Neuronal stem cell (in vitro differentiated cells): ENCODE results near the gene TPT1.

ENCODE experiments used
- DNase-seq: peaks from one replicate; pipeline ENCODE4 v3.0.0-alpha.2; 2013; ENCODE audit warnings: low spot score
- H2AFZ ChIP-seq: one replicate; pipeline ENCODE4 v1.6.1; 2013; ENCODE audit warnings: mild to moderate bottlenecking, low read length, inconsistent platforms
- H2AK5ac ChIP-seq: 2 replicates; pipeline ENCODE4 v1.6.1; 2013; ENCODE audit warnings: low read depth, mild to moderate bottlenecking, inconsistent platforms, low read length, moderate library complexity, mixed read lengths
- H2BK120ac ChIP-seq: 2 replicates; pipeline ENCODE4 v1.6.1; 2013; ENCODE audit warnings: low read depth, mild to moderate bottlenecking, inconsistent platforms, low read length, moderate library complexity, mixed read lengths
- H2BK12ac ChIP-seq: one replicate; pipeline ENCODE4 v1.6.1; 2013; ENCODE audit warnings: low read length, inconsistent platforms
- H2BK15ac ChIP-seq: 2 replicates; pipeline ENCODE4 v1.6.1; 2013; ENCODE audit warnings: mild to moderate bottlenecking, low read length, inconsistent platforms, mixed read lengths
- H2BK5ac ChIP-seq: one replicate; pipeline ENCODE4 v1.6.1; 2013; ENCODE audit warnings: inconsistent platforms, mild to moderate bottlenecking, low read length, moderate library complexity
- H3K14ac ChIP-seq: one replicate; pipeline ENCODE4 v1.6.1; 2013; ENCODE audit warnings: low read length, inconsistent platforms
- H3K18ac ChIP-seq: 2 replicates; pipeline ENCODE4 v1.6.1; 2013; ENCODE audit warnings: low read length, inconsistent platforms
- H3K23ac ChIP-seq: 2 replicates; pipeline ENCODE4 v1.6.1; 2013; ENCODE audit warnings: low read depth, mild to moderate bottlenecking, mixed read lengths, low read length, inconsistent platforms; ENCODE audit not compliant: poor library complexity
- H3K27ac ChIP-seq: replicated peaks from 3 replicates; pipeline ENCODE4 v1.5.1; 2013; ENCODE audit warnings: low read length, inconsistent platforms
- H3K27me3 ChIP-seq, 3 experiments: 2 replicates each; pipeline ENCODE4 v1.6.1; 2013; ENCODE audit warnings: low read length in 3 of 3, mild to moderate bottlenecking in 2 of 3, inconsistent platforms in 1 of 3, low read depth in 1 of 3, mixed read lengths in 1 of 3, moderate library complexity in 1 of 3; ENCODE audit not compliant: control insufficient read depth in 3 of 3, insufficient read depth in 3 of 3
- H3K36me3 ChIP-seq, 2 donors: replicated peaks in 1 of 2; 2 replicates each; pipeline ENCODE4 v1.6.1; 2013; ENCODE audit warnings: low read length in 2 of 2; ENCODE audit not compliant: control insufficient read depth in 2 of 2, insufficient read depth in 2 of 2
- H3K4ac ChIP-seq: 2 replicates; pipeline ENCODE4 v1.6.1; 2013; ENCODE audit warnings: inconsistent platforms, mild to moderate bottlenecking, low read length, moderate library complexity
- H3K4me1 ChIP-seq, 2 donors: 1 replicate in 1 of 2; 2 replicates in 1 of 2; pipeline ENCODE4 v1.6.1; 2013; ENCODE audit warnings: low read length in 2 of 2, low read depth in 1 of 2; ENCODE audit not compliant: control insufficient read depth in 2 of 2, insufficient read depth in 1 of 2
- H3K4me2 ChIP-seq: one replicate; pipeline ENCODE4 v1.6.1; 2013; ENCODE audit warnings: mild to moderate bottlenecking, low read length, inconsistent platforms; ENCODE audit not compliant: insufficient read depth, poor library complexity, severe bottlenecking
- H3K4me3 ChIP-seq, 2 donors: 2 replicates each; pipeline ENCODE4 v1.5.1; 2013; ENCODE audit warnings: low read length in 2 of 2, mild to moderate bottlenecking in 2 of 2, inconsistent platforms in 1 of 2, moderate library complexity in 1 of 2
- H3K79me1 ChIP-seq: one replicate; pipeline ENCODE4 v1.6.1; 2013; ENCODE audit warnings: low read depth, mild to moderate bottlenecking, inconsistent platforms, low read length, moderate library complexity
- H3K9ac ChIP-seq: one replicate; pipeline ENCODE4 v1.6.1; 2013; ENCODE audit warnings: mild to moderate bottlenecking, low read depth, low read length, inconsistent platforms; ENCODE audit not compliant: poor library complexity
- H3K9me3 ChIP-seq, 2 donors: replicated peaks in 1 of 2; 2 replicates each; pipeline versions ENCODE3 to v1.6.1; 2013; ENCODE audit warnings: low read length in 2 of 2, mild to moderate bottlenecking in 2 of 2, inconsistent platforms in 1 of 2, low read depth in 1 of 2, mixed read lengths in 1 of 2, moderate library complexity in 1 of 2; ENCODE audit not compliant: control insufficient read depth in 2 of 2, insufficient read depth in 1 of 2
- H4K8ac ChIP-seq: one replicate; pipeline ENCODE4 v1.6.1; 2013; ENCODE audit warnings: low read depth, mild to moderate bottlenecking, inconsistent platforms, low read length, moderate library complexity
- H4K91ac ChIP-seq: one replicate; pipeline ENCODE4 v1.6.1; 2013; ENCODE audit warnings: low read length, low read depth, mild to moderate bottlenecking, inconsistent platforms; ENCODE audit not compliant: poor library complexity
- WGBS, 2 donors: extraction: QIAGEN DNeasy Blood & Tissue Kit; methylation state at CpG; one replicate each; pipeline ENCODE4 v1.1.7; 2013; ENCODE audit warnings: missing lambda C conversion rate in 2 of 2, mixed read lengths in 1 of 2; ENCODE audit not compliant: insufficient read length in 2 of 2, insufficient replicate concordance in 1 of 2; ENCODE audit errors: extremely low coverage in 2 of 2; 5-methylcytosine and 5-hydroxymethylcytosine counted together

The TPT1 gene

GRCh38 chr13:45320876-45321629 lies 19.9 kb downstream of the TPT1 start:
- no peak for DNase-seq
- WGBS, 2 donors: no CpG with 5 or more reads among the region's 4 CpGs

GRCh38 chr13:45316996-45317395 lies 24.0 kb downstream of the TPT1 start:
- Histone ChIP-seq H3K23ac (no peak overlapping the region), H2BK5ac (no peak overlapping the region), H2BK120ac (no peak overlapping the region), H2AK5ac (no peak overlapping the region), H3K14ac (no peak overlapping the region), H3K27ac (no peak overlapping the region), H2BK12ac (no peak overlapping the region), H3K79me1 (no peaks in the 10 kb centered on the region), H3K18ac (no peak overlapping the region), H3K36me3 (peaks cover 0 to 1% of the 10 kb centered on the region in 2 donors), H3K9me3 (no peaks in the 10 kb centered on the region), H4K8ac (no peak overlapping the region), H3K4me1 (no peaks in the 10 kb centered on the region), H3K9ac (no peak overlapping the region), H3K4me3 (no peak overlapping the region), H4K91ac (no peak overlapping the region), H3K4ac (no peak overlapping the region), H3K4me2 (no peak overlapping the region), H2AFZ (no peak overlapping the region), H3K27me3 (no peaks in the 10 kb centered on the region), H2BK15ac (no peak overlapping the region)
- no CpG with 5 or more reads among the region's 5 CpGs for WGBS, 2 donors
- DNase-seq: no peak

More at GRCh38 chr13:45320876-45321629, 19.9 kb downstream of the TPT1 start:
- peaks cover 0 to 1% of the 10 kb centered on the region in 2 donors for H3K36me3 ChIP-seq
- no peak overlapping the region for H3K27ac ChIP-seq
- no peak overlapping the region for H3K4me3 ChIP-seq
- H3K27me3 ChIP-seq: no peaks in the 10 kb centered on the region
- H4K91ac ChIP-seq: no peak overlapping the region
- H3K18ac ChIP-seq: no peak overlapping the region
- H2BK5ac ChIP-seq: no peak overlapping the region
- no peak overlapping the region for H2AK5ac ChIP-seq
- H3K9ac ChIP-seq: no peak overlapping the region
- no peak overlapping the region for H3K4me2 ChIP-seq
- no peaks in the 10 kb centered on the region for H3K4me1 ChIP-seq
- H3K9me3 ChIP-seq: no peaks in the 10 kb centered on the region
- no peak overlapping the region for H3K23ac ChIP-seq
- no peak overlapping the region for H2BK12ac ChIP-seq
- H2AFZ ChIP-seq: no peak overlapping the region
- no peak overlapping the region for H3K14ac ChIP-seq
- no peak overlapping the region for H4K8ac ChIP-seq
- H2BK120ac ChIP-seq: no peak overlapping the region
- no peaks in the 10 kb centered on the region for H3K79me1 ChIP-seq
- no peak overlapping the region for H2BK15ac ChIP-seq
- no peak overlapping the region for H3K4ac ChIP-seq

GRCh38 chr13:45316338-45316737 lies 24.6 kb downstream of the TPT1 start:
- H2BK120ac ChIP-seq: no peak overlapping the region
- no peak overlapping the region for H4K91ac ChIP-seq
- H2AFZ ChIP-seq: peak overlapping the region; percentile 24
- H2BK5ac ChIP-seq: no peak overlapping the region
- no peaks in the 10 kb centered on the region for H3K4me1 ChIP-seq
- H3K4me3 ChIP-seq: no peak overlapping the region
- no peak overlapping the region for H3K4ac ChIP-seq
- no peaks in the 10 kb centered on the region for H3K27me3 ChIP-seq
- H3K9ac ChIP-seq: no peak overlapping the region
- no peaks in the 10 kb centered on the region for H3K79me1 ChIP-seq
- no peak overlapping the region for H3K27ac ChIP-seq
- H3K4me2 ChIP-seq: no peak overlapping the region
- WGBS, 2 donors: no CpG with 5 or more reads among the region's 6 CpGs
- no peak overlapping the region for H3K23ac ChIP-seq
- H3K14ac ChIP-seq: no peak overlapping the region
- peak overlapping the region; percentile 72 for H4K8ac ChIP-seq
- H2AK5ac ChIP-seq: peak overlapping the region; percentile 52
- H2BK12ac ChIP-seq: no peak overlapping the region
- H3K9me3 ChIP-seq: no peaks in the 10 kb centered on the region
- no peak for DNase-seq
- peaks cover 0 to 1% of the 10 kb centered on the region in 2 donors for H3K36me3 ChIP-seq
- no peak overlapping the region for H2BK15ac ChIP-seq
- H3K18ac ChIP-seq: no peak overlapping the region

- Histone ChIP-seq H3K79me1 (no peaks in the 10 kb centered on the region), H3K4me2 (no peak overlapping the region), H4K91ac (no peak overlapping the region), H3K27ac (no peak overlapping the region), H4K8ac (no peak overlapping the region), H3K27me3 (no peaks in the 10 kb centered on the region), H3K4me3 (no peak overlapping the region), H2BK5ac (no peak overlapping the region), H3K4ac (no peak overlapping the region), H3K4me1 (peaks cover 0 to 2% of the 10 kb centered on the region in 2 donors), H3K14ac (no peak overlapping the region), H2AK5ac (no peak overlapping the region), H3K9me3 (no peaks in the 10 kb centered on the region), H3K36me3 (no peaks in the 10 kb centered on the region), H2BK120ac (no peak overlapping the region), H3K18ac (peak overlapping the region; percentile 48), H2BK12ac (no peak overlapping the region), H3K9ac (no peak overlapping the region), H2AFZ (no peak overlapping the region), H3K23ac (no peak overlapping the region), H2BK15ac (no peak overlapping the region)
- DNase-seq: no peak
- WGBS, 2 donors: no CpG with 5 or more reads among the region's 11 CpGs
Measured at GRCh38 chr13:45315520-45316167, 25.3 kb downstream of the TPT1 start.
